A673 (cell line): ENCODE data around the gene RGS3.

Source experiments
- CTCF ChIP-seq: fragments of 300-800, 200-600 bp; sonication (generic); conservative IDR thresholded peaks from 2 replicates; pipeline ENCODE4 v1.5.1; 2017; ENCODE audit warnings: low read depth, mild to moderate bottlenecking, antibody characterized with exemption, low read length, moderate library complexity, mixed read lengths
- EZH2 ChIP-seq: fragments of 200-600 bp; sonication (generic); IDR thresholded peaks from 2 replicates; pipeline ENCODE4 v1.6.1; 2017; ENCODE audit warnings: borderline replicate concordance, low read depth, mild to moderate bottlenecking, mixed read lengths, antibody characterized with exemption, low read length; ENCODE audit not compliant: poor library complexity, severe bottlenecking

- TF ChIP-seq CTCF (no peak), EZH2 (no peak)
These were observed 95.3 kb downstream of the RGS3 start for GRCh38 chr9:113558632-113559502.
